Retina (tissue), 1 donor: ENCODE measurements around the gene GBP2.
"Not testable (repeated sequence)": the region's sequence is repeated elsewhere in the genome, so short reads cannot be mapped to it uniquely, and the experiment has no call there.

Experiments
- DNase-seq: peaks from one replicate; pipeline ENCODE4 v3.0.0-alpha.2; 2016

GBP2 gene

GRCh38 chr1:89125913-89126580 lies at the start of gene GBP2:
Gene GBP2 (minus strand): TSS chr1:89126114. CDS start chr1:89121966, 4,148 bp downstream.
- DNase-seq, result no peak

- DNase-seq, result no peak
Measured at GRCh38 chr1:89174491-89174890, 48.6 kb upstream of the GBP2 start.

GRCh38 chr1:89172468-89173143 lies 46.7 kb upstream of the GBP2 start:
- DNase-seq, result no peak

GRCh38 chr1:89171067-89171438 lies 45.1 kb upstream of the GBP2 start:
- no peak for DNase-seq

GRCh38 chr1:89170170-89171066 lies 44.5 kb upstream of the GBP2 start:
- DNase-seq, result no peak

- DNase-seq, result no peak
Measured at GRCh38 chr1:89169166-89169565, 43.3 kb upstream of the GBP2 start.

- no peak for DNase-seq
Measured at GRCh38 chr1:89167590-89168230, 41.8 kb upstream of the GBP2 start.

- no peak for DNase-seq
Measured at GRCh38 chr1:89166705-89167104, 40.8 kb upstream of the GBP2 start.

- no peak for DNase-seq
Measured at GRCh38 chr1:89165811-89166210, 39.9 kb upstream of the GBP2 start.

- DNase-seq, result no peak
Measured at GRCh38 chr1:89151047-89151446, 25.1 kb upstream of the GBP2 start.

- DNase-seq, result no peak
Measured at GRCh38 chr1:89149976-89150375, 24.1 kb upstream of the GBP2 start.

GRCh38 chr1:89149229-89149628 lies 23.3 kb upstream of the GBP2 start:
- DNase-seq, result peak; percentile 3

- no peak for DNase-seq
Measured at GRCh38 chr1:89147678-89148658, 22.1 kb upstream of the GBP2 start.

GRCh38 chr1:89146721-89147120 lies 20.8 kb upstream of the GBP2 start:
- no peak for DNase-seq

GRCh38 chr1:89143484-89143883 lies 17.6 kb upstream of the GBP2 start:
- no peak for DNase-seq

GRCh38 chr1:89142160-89142559 lies 16.2 kb upstream of the GBP2 start:
- DNase-seq, result no peak

- DNase-seq, result no peak
Measured at GRCh38 chr1:89133747-89134146, 7.8 kb upstream of the GBP2 start.

GRCh38 chr1:89130716-89131115 lies 4.8 kb upstream of the GBP2 start:
- no peak for DNase-seq

GRCh38 chr1:89129911-89130310 lies 4.0 kb upstream of the GBP2 start:
- DNase-seq, result no peak

GRCh38 chr1:89128003-89128458 lies 2.1 kb upstream of the GBP2 start:
- DNase-seq, result not testable (repeated sequence)
